HEK293T (cell line): Measurements from ENCODE around the gene BCL2A1.
"Not testable (repeated sequence)": the region's sequence is repeated elsewhere in the genome, so short reads cannot be mapped to it uniquely, and the experiment has no call there.

Experiments
- CTCF ChIA-PET: fragments of 350-600 bp; formaldehyde crosslinking; extraction: SDS; loops from one replicate; lab custom pipeline; 2021; ENCODE audit warnings: antibody characterized with exemption, inconsistent platforms; lab: Yijun Ruan, JAX
- POLR2A ChIA-PET: fragments of 350-600 bp; formaldehyde crosslinking; extraction: SDS; loops from one replicate; lab custom pipeline; 2020; ENCODE audit warnings: antibody characterized with exemption, inconsistent platforms; lab: Yijun Ruan, JAX
- DNase-seq: peaks from one replicate; pipeline ENCODE4 v3.0.0; 2012; ENCODE audit warnings: mixed read lengths; ENCODE audit errors: extremely low spot score
- ARNT ChIP-seq: fragments of 450-650 bp; IDR thresholded peaks from 2 replicates; pipeline ENCODE4 v1.6.1; 2017; ENCODE audit warnings: mild to moderate bottlenecking
- BHLHE40 ChIP-seq: fragments of 450-650 bp; IDR thresholded peaks from 2 replicates; pipeline ENCODE4 v1.6.1; 2016; ENCODE audit warnings: mild to moderate bottlenecking, moderate library complexity, borderline replicate concordance
- CTBP1 ChIP-seq: fragments of 450-650 bp; IDR thresholded peaks from 2 replicates; pipeline ENCODE4 v1.6.1; 2016; ENCODE audit warnings: borderline replicate concordance
- ELF4 ChIP-seq: fragments of 450-650 bp; IDR thresholded peaks from 2 replicates; pipeline ENCODE4 v1.6.1; 2017; ENCODE audit warnings: antibody characterized with exemption
- FOXA1 ChIP-seq: fragments of 450-650 bp; IDR thresholded peaks from 2 replicates; pipeline ENCODE4 v1.6.1; 2016; ENCODE audit warnings: mild to moderate bottlenecking
- FOXK2 ChIP-seq: fragments of 450-650 bp; IDR thresholded peaks from 2 replicates; pipeline ENCODE4 v1.6.1; 2016; ENCODE audit warnings: mild to moderate bottlenecking
- FOXM1 ChIP-seq: fragments of 450-650 bp; IDR thresholded peaks from 2 replicates; pipeline ENCODE4 v1.6.1; 2017; ENCODE audit warnings: mild to moderate bottlenecking, borderline replicate concordance
- HDGF ChIP-seq: fragments of 450-650 bp; IDR thresholded peaks from 2 replicates; pipeline ENCODE4 v1.6.1; 2017; ENCODE audit warnings: antibody characterized with exemption, borderline replicate concordance
- L3MBTL2 ChIP-seq: fragments of 450-650 bp; conservative IDR thresholded peaks from 2 replicates; pipeline ENCODE4 v1.6.1; 2016; ENCODE audit warnings: mild to moderate bottlenecking
- LEF1 ChIP-seq: fragments of 450-650 bp; IDR thresholded peaks from 2 replicates; pipeline ENCODE4 v1.6.1; 2017; ENCODE audit warnings: mild to moderate bottlenecking, borderline replicate concordance
- NFRKB ChIP-seq: fragments of 450-650 bp; IDR thresholded peaks from 2 replicates; pipeline ENCODE4 v1.6.1; 2016; ENCODE audit warnings: mild to moderate bottlenecking, moderate library complexity
- PKNOX1 ChIP-seq: fragments of 450-650 bp; IDR thresholded peaks from 2 replicates; pipeline ENCODE4 v1.6.1; 2016
- SP1 ChIP-seq: fragments of 450-650 bp; IDR thresholded peaks from 2 replicates; pipeline ENCODE4 v1.6.1; 2017
- SUZ12 ChIP-seq: fragments of 450-650 bp; IDR thresholded peaks from 2 replicates; pipeline ENCODE4 v1.6.1; 2016; ENCODE audit warnings: mild to moderate bottlenecking
- TARDBP ChIP-seq: fragments of 450-650 bp; IDR thresholded peaks from 2 replicates; pipeline ENCODE4 v1.6.1; 2016
- ZNF384 ChIP-seq: fragments of 450-650 bp; IDR thresholded peaks from 2 replicates; pipeline ENCODE4 v1.6.1; 2016

Gene BCL2A1

GRCh38 chr15:80012060-80012726 lies 41.2 kb upstream of the BCL2A1 start:
- DNase-seq = no peak
- CTCF ChIA-PET = interaction anchor here (0.8 kb wide), 1 partner anchor 720 kb away, joined by 3 read pairs; no protein-coding TSS in a partner anchor
- POLR2A ChIA-PET = no interaction called here
- no peak for TF ChIP-seq SP1

GRCh38 chr15:80011596-80011995 lies 40.6 kb upstream of the BCL2A1 start:
- CTCF ChIA-PET = interaction anchor here (0.8 kb wide), 1 partner anchor 721 kb away, joined by 3 read pairs; no protein-coding TSS in a partner anchor
- DNase-seq = no peak
- TF ChIP-seq ELF4 (no peak), LEF1 (no peak), FOXM1 (no peak), L3MBTL2 (no peak), CTBP1 (no peak), ZNF384 (no peak), BHLHE40 (no peak), FOXA1 (no peak), SUZ12 (no peak), ARNT (no peak), FOXK2 (no peak), TARDBP (no peak), SP1 (no peak), PKNOX1 (no peak), NFRKB (no peak), HDGF (no peak)
- POLR2A ChIA-PET = no interaction called here

- DNase-seq, POLR2A ChIA-PET, CTCF ChIA-PET: not testable (repeated sequence)
These were observed 40.1 kb upstream of the BCL2A1 start for GRCh38 chr15:80011041-80011523.

GRCh38 chr15:80010131-80010673 lies 39.2 kb upstream of the BCL2A1 start:
- TF ChIP-seq SUZ12 (no peak), FOXK2 (no peak), FOXM1 (no peak)
- POLR2A ChIA-PET = no interaction called here
- DNase-seq = no peak
- CTCF ChIA-PET = no interaction called here

- no peak for DNase-seq
- ChIA-PET POLR2A (no interaction called here), CTCF (interaction anchor here (1.3 kb wide), 1 partner anchor 166 kb away, joined by 3 read pairs; no protein-coding TSS in a partner anchor)
- TF ChIP-seq HDGF (no peak), PKNOX1 (no peak), L3MBTL2 (no peak), ZNF384 (no peak), ARNT (no peak), FOXA1 (no peak), SUZ12 (no peak), BHLHE40 (no peak), NFRKB (no peak), LEF1 (no peak), SP1 (no peak), ELF4 (no peak), FOXK2 (no peak), TARDBP (no peak), FOXM1 (no peak)
These were observed 36.5 kb upstream of the BCL2A1 start for GRCh38 chr15:80007532-80007931.

GRCh38 chr15:80006946-80007345 lies 36.0 kb upstream of the BCL2A1 start:
- DNase-seq = no peak
- TF ChIP-seq BHLHE40 (no peak), NFRKB (no peak), SUZ12 (no peak)
- CTCF ChIA-PET = interaction anchor here (0.6 to 1.3 kb wide), 2 partner anchors 167 to 1047 kb away, joined by 3 to 4 read pairs; no protein-coding TSS in a partner anchor
- POLR2A ChIA-PET = no interaction called here

- ChIA-PET POLR2A (no interaction called here), CTCF (no interaction called here)
- TF ChIP-seq SP1 (no peak), ELF4 (no peak), PKNOX1 (no peak), SUZ12 (no peak), TARDBP (no peak), FOXM1 (no peak), FOXK2 (no peak), ZNF384 (no peak), BHLHE40 (no peak), ARNT (no peak), FOXA1 (no peak), NFRKB (no peak), CTBP1 (no peak), HDGF (no peak), L3MBTL2 (no peak), LEF1 (no peak)
- no peak for DNase-seq
These were observed 33.0 kb upstream of the BCL2A1 start for GRCh38 chr15:80003934-80004472.
